Hepatocyte (in vitro differentiated cells): Measurements from ENCODE around the gene IFNGR2. TPM values are rescaled to one million over a fixed set of nuclear protein-coding genes. Genes with fewer than 3 reads are reported as not detected.
"Not testable (repeated sequence)": the region's sequence is repeated elsewhere in the genome, so short reads cannot be mapped to it uniquely, and the experiment has no call there.

Source experiments
- DNase-seq: peaks from one replicate; pipeline ENCODE4 v3.0.0-alpha.2; 2016; ENCODE audit warnings: low spot score
- H2AFZ ChIP-seq: fragments of 200-600 bp; sonication (generic); 2 replicates; pipeline ENCODE4 v1.6.0; 2016; ENCODE audit warnings: antibody characterized with exemption, mild to moderate bottlenecking
- H3K27ac ChIP-seq: fragments of 200-600 bp; sonication (generic); 2 replicates; pipeline ENCODE4 v1.5.1; 2016; ENCODE audit warnings: mild to moderate bottlenecking
- H3K27me3 ChIP-seq: fragments of 200-600 bp; sonication (generic); 2 replicates; pipeline ENCODE4 v1.6.1; 2016
- H3K36me3 ChIP-seq: fragments of 200-600 bp; sonication (generic); replicated peaks from 2 replicates; pipeline ENCODE4 v1.5.1; 2016; ENCODE audit warnings: low read depth; ENCODE audit not compliant: insufficient read depth
- H3K4me1 ChIP-seq: fragments of 200-600 bp; sonication (generic); 2 replicates; pipeline ENCODE4 v1.5.1; 2016; ENCODE audit warnings: mild to moderate bottlenecking, moderate library complexity; ENCODE audit not compliant: insufficient read depth
- H3K4me2 ChIP-seq: fragments of 200-600 bp; sonication (generic); 2 replicates; pipeline ENCODE4 v1.6.0; 2016
- H3K4me3 ChIP-seq: fragments of 200-600 bp; sonication (generic); 2 replicates; pipeline ENCODE4 v1.5.1; 2016; ENCODE audit warnings: mild to moderate bottlenecking
- H3K79me2 ChIP-seq: fragments of 200-600 bp; sonication (generic); 2 replicates; pipeline ENCODE4 v1.6.0; 2017; ENCODE audit warnings: mild to moderate bottlenecking
- H3K9me2 ChIP-seq: fragments of 200-600 bp; sonication (generic); replicated peaks from 2 replicates; pipeline ENCODE4 v1.6.0; 2017; ENCODE audit warnings: mild to moderate bottlenecking; ENCODE audit not compliant: insufficient read depth
- H3K9me3 ChIP-seq: fragments of 200-600 bp; sonication (generic); 2 replicates; pipeline ENCODE4 v1.5.1; 2016; ENCODE audit warnings: low read depth, mild to moderate bottlenecking
- H4K20me1 ChIP-seq: fragments of 200-600 bp; sonication (generic); 2 replicates; pipeline ENCODE4 v1.6.0; 2016; ENCODE audit warnings: mild to moderate bottlenecking; ENCODE audit not compliant: insufficient read depth, poor library complexity, severe bottlenecking
- CTCF ChIP-seq: fragments of 200-600 bp; sonication (generic); IDR thresholded peaks from 2 replicates; pipeline ENCODE4 v1.5.1; 2016; ENCODE audit warnings: antibody characterized with exemption, mild to moderate bottlenecking; ENCODE audit not compliant: poor library complexity
- EZH2 ChIP-seq: fragments of 200-600 bp; sonication (generic); IDR thresholded peaks from 2 replicates; pipeline ENCODE4 v1.6.1; 2016; ENCODE audit warnings: antibody characterized with exemption, mild to moderate bottlenecking, borderline replicate concordance
- EZH2phosphoT487 ChIP-seq: fragments of 200-600 bp; sonication (generic); IDR thresholded peaks from one replicate; pipeline ENCODE4 v1.6.1; 2018; ENCODE audit warnings: antibody characterized with exemption, mild to moderate bottlenecking, low read depth, moderate library complexity; ENCODE audit not compliant: unreplicated experiment, severe bottlenecking
- WGBS: methylation state at CpG from one replicate; pipeline ENCODE4 v1.1.6; 2016; ENCODE audit warnings: low lambda C conversion rate; ENCODE audit errors: missing lambda C conversion rate; 5-methylcytosine and 5-hydroxymethylcytosine counted together
- polyA plus RNA-seq: library from polyadenylated mRNA; unstranded; fragments of >200 nt; fragmentation: Nextera tagmentation; extraction: Ambion mirVana; gene quantifications from 2 replicates; pipeline ENCODE4 v1.2.1, GENCODE V29; 2016
- total RNA-seq: library from RNA; depleted of rRNA; stranded (reverse); fragments of >200 nt; gene quantifications from 2 replicates; pipeline ENCODE4 v1.2.3, GENCODE V29; 2014

IFNGR2 gene
- total and polyA plus RNA-seq, 2 experiments from 2014 or later, result 53.4 to 66.7 TPM

GRCh38 chr21:33458861-33459260 is 55.6 kb downstream of the IFNGR2 start:
- no peak for DNase-seq

DNA sequence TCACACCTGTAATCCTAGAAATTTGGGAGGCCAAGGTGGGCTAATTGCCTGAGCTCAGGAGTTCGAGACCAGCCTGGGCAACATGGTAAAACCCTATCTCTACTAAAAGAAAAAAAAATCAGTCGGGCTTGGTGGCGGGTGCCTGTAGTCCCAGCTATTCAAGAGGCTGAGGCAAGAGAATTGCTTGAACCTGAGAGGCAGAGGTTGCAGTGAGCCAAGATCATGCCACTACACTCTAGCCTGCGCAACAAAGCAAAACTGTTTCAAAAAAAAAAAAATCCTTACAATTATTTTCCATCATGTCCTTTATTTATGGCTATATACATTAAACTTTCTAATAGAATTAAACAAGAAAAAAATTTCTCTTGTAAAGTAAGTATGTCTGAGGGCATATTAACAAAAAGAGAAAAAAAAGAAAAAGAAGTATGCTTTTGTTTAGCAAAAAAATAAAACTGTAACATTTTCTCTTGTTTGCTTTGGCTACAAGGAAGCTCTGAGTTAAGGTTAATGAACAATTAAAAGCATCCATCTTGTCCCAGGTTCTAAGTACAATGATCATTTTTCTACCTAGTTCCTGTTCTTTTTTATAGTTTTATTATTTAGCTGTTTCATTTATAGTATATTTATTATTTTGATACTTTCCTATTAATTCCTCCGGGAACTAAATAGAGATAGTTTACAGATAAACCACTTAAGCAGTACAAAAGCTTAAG is 58.5 kb downstream of the IFNGR2 start:
- 94% methylated on average over 5 of the region's 5 CpGs for WGBS
- Histone ChIP-seq H3K27me3 (no peaks in the 10 kb centered on the region), H3K4me2 (no peak overlapping the region), H3K9me2 (no peaks in the 10 kb centered on the region), H3K4me1 (no peaks in the 10 kb centered on the region), H2AFZ (no peak overlapping the region), H3K9me3 (no peaks in the 10 kb centered on the region), H3K4me3 (no peak overlapping the region), H3K79me2 (no peaks in the 10 kb centered on the region), H4K20me1 (no peaks in the 10 kb centered on the region), H3K27ac (no peak overlapping the region), H3K36me3 (no peaks in the 10 kb centered on the region)
- no peak for DNase-seq
- TF ChIP-seq EZH2 (no peak), EZH2phosphoT487 (no peak), CTCF (no peak)

More at GRCh38 chr21:33458861-33459260, 55.6 kb downstream of the IFNGR2 start:
- Histone ChIP-seq H3K36me3 (no peaks in the 10 kb centered on the region), H3K79me2 (no peaks in the 10 kb centered on the region), H3K9me2 (no peaks in the 10 kb centered on the region), H3K4me2 (no peak overlapping the region), H3K27ac (no peak overlapping the region), H3K9me3 (no peaks in the 10 kb centered on the region), H3K4me1 (no peaks in the 10 kb centered on the region), H4K20me1 (no peaks in the 10 kb centered on the region), H2AFZ (no peak overlapping the region), H3K4me3 (no peak overlapping the region), H3K27me3 (no peaks in the 10 kb centered on the region)
- TF ChIP-seq CTCF (no peak), EZH2 (no peak), EZH2phosphoT487 (no peak)
- 91% methylated on average over 3 of the region's 3 CpGs for WGBS

DNA sequence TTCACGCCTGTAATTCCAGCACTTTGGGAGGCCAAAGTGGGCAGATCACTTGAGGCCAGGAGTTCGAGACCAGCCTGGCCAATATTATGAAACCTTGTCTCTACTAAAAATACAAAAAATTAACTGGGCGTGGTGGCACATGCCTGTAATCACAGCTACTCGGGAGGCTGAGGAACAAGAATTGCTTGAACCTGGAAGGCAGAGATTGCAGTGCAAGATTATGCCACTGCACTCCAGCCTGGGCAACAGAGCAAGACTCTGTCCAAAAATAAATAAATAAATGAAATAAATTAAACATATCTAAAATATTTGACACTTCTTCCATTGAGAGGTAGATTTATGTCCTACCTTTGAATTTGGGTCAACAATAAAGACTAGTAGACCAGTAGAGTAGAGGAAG is 66.0 kb downstream of the IFNGR2 start:
- H3K4me2 ChIP-seq, H3K9me3 ChIP-seq, H2AFZ ChIP-seq, H3K27ac ChIP-seq, DNase-seq, H3K36me3 ChIP-seq, H3K4me1 ChIP-seq, H3K4me3 ChIP-seq, H3K9me2 ChIP-seq, H3K27me3 ChIP-seq: not testable (repeated sequence)
- WGBS, result 98% methylated on average over 4 of the region's 4 CpGs
- peaks cover 11% of the 10 kb centered on the region for H4K20me1 ChIP-seq
- H3K79me2 ChIP-seq, result peaks cover 60% of the 10 kb centered on the region

DNA sequence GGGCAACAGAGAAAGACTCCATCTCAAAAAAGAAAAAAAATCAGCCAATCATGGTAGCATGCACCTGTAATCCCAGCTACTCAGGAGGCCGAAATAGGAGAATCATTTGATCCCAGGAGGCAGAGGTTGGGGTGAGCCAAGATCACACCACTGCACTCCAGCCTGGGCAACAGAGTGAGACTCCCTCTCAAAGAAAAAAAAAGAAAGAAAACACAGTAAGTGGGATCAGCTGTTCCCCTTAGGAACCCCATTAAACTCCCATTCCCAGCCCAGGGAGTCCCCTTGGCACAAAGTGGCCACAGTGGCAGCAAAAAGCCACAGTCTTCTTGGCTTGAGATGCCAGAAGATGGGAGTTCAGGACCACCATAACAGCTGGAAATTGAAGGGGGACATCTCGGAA is 67.5 kb downstream of the IFNGR2 start:
- no peak overlapping the region for H3K27ac ChIP-seq

More for the DNA sequence above, 67.5 kb downstream of the IFNGR2 start:
- WGBS, result 94% methylated on average over 2 of the region's 2 CpGs
- Histone ChIP-seq H2AFZ (no peak overlapping the region), H3K4me1 (no peaks in the 10 kb centered on the region), H3K27me3 (no peaks in the 10 kb centered on the region), H3K4me3 (no peak overlapping the region), H3K9me3 (no peaks in the 10 kb centered on the region), H3K9me2 (no peaks in the 10 kb centered on the region), H3K36me3 (no peaks in the 10 kb centered on the region), H3K79me2 (peaks cover 74% of the 10 kb centered on the region), H3K4me2 (no peak overlapping the region), H4K20me1 (peaks cover 11% of the 10 kb centered on the region)
- no peak for DNase-seq
- TF ChIP-seq EZH2phosphoT487, result no peak
- TF ChIP-seq EZH2, result no peak
- TF ChIP-seq CTCF, result no peak
